GM06990 (cell line): ENCODE results near the gene SORL1.

Experiments
- DNase-seq: peaks from one replicate; pipeline ENCODE4 v3.0.0-alpha.2; 2011; ENCODE audit not compliant: insufficient read length; ENCODE audit errors: extremely low read depth
- H3K27me3 ChIP-seq: replicated peaks from 2 replicates; pipeline ENCODE4 v1.6.0; 2011; ENCODE audit warnings: low read length; ENCODE audit not compliant: control insufficient read depth, insufficient read depth
- H3K36me3 ChIP-seq: 2 replicates; pipeline ENCODE4 v1.5.1; 2011; ENCODE audit warnings: low read length; ENCODE audit not compliant: control insufficient read depth, insufficient read depth
- H3K4me3 ChIP-seq: replicated peaks from 2 replicates; pipeline ENCODE4 v1.5.1; 2011; ENCODE audit warnings: low read depth, mild to moderate bottlenecking, control low read depth, low read length
- TF ChIP-seq, protein P1 (sequence below): IDR thresholded peaks from 2 replicates; pipeline ENCODE4 v1.5.1; 2011; ENCODE audit warnings: low read length, control low read depth, mild to moderate bottlenecking, inconsistent platforms; ENCODE audit not compliant: insufficient read depth, poor library complexity, severe bottlenecking

SORL1 gene

DNA sequence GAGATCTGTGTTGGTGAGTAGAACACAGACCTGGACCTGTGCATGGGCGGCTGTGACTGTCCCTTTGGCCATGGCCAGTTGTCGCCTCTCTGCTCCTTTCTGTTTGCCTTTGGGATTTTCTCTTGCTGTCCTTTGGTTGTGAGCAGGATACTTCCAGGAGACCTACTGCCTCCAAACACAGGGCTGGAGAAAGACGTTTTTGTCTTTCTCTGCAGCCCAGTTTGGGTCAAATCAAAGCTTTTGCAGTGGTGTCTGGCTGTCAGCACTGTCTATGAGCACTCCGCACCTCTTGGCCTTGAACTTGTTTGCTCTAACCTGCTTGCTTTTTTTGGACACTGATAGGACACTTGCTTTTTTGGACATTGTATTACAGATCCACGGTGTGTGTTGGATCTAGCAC, 109.6 kb downstream of the SORL1 start:
- Histone ChIP-seq H3K4me3 (no peak overlapping the region), H3K36me3 (peaks cover 39% of the 10 kb centered on the region), H3K27me3 (no peaks in the 10 kb centered on the region)
- TF ChIP-seq, protein P1, sequence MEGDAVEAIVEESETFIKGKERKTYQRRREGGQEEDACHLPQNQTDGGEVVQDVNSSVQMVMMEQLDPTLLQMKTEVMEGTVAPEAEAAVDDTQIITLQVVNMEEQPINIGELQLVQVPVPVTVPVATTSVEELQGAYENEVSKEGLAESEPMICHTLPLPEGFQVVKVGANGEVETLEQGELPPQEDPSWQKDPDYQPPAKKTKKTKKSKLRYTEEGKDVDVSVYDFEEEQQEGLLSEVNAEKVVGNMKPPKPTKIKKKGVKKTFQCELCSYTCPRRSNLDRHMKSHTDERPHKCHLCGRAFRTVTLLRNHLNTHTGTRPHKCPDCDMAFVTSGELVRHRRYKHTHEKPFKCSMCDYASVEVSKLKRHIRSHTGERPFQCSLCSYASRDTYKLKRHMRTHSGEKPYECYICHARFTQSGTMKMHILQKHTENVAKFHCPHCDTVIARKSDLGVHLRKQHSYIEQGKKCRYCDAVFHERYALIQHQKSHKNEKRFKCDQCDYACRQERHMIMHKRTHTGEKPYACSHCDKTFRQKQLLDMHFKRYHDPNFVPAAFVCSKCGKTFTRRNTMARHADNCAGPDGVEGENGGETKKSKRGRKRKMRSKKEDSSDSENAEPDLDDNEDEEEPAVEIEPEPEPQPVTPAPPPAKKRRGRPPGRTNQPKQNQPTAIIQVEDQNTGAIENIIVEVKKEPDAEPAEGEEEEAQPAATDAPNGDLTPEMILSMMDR, result no peak
- DNase-seq, result no peak

DNA sequence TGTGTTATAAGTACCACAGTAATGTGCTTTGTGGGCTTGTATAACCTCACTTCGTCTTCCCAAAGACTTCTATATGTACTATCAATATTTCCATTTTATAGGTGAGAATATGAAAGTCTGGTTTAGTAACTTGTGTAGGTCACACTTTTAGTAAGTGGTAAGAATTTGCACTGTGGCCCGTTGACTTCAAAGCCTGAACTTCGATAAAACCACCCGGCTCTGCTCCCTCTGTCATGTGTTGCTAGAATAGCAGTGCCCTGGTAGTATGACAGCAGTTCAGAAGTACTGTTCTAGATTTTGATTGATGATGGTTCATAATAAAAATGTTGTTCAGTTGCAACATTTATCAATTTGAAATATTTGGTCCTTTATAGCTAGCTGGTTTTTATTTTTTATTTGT, 110.9 kb downstream of the SORL1 start:
- peaks cover 41% of the 10 kb centered on the region for H3K36me3 ChIP-seq
- H3K27me3 ChIP-seq, result no peaks in the 10 kb centered on the region
- TF ChIP-seq, protein P1, result no peak
- no peak for DNase-seq
- H3K4me3 ChIP-seq, result no peak overlapping the region

DNA sequence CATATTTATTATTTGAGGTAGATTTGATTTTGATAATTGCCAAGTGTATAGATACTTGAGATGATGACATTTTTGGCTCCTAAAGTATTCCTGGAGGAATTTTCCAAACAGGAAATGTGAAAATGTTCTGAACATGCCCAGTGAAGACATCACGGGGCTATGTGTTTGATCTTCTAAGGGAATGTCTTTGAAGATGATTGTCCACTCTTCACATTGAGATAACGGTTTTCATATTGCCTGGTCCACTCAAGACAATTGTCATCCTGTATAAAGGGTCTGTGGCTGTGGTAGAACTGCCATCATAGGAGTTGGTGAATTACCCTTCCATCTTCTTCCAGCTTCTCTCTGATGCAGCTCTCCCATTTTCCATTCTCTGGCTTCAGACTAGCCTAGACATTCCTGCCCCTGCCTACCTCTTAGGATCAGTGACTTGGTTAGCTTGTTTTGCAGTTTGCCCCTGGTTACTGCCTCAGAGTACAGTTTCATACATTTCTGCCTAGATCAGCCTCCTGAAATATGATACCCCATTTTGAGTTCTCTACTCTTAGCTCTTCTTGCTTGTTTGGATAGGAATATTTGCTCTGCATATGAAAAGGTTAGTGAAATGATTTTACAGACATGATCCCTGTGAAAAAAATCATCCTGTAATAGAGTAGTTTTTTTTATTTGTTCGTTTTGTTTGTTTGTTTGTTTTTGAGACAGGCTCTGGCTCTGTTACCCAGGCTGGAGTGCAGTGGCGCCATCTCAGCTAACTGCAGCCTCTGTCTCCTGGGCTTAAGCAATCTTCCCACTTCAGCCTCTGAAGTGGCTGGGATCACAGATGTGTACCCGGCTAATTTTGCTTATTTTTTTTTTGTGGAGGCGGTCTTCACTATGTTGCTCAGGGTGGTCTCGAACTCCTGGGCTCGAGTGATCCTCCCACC, 112.0 kb downstream of the SORL1 start:
- DNase-seq, result no peak
- Histone ChIP-seq H3K27me3 (no peaks in the 10 kb centered on the region), H3K36me3 (peaks cover 33% of the 10 kb centered on the region), H3K4me3 (no peak overlapping the region)
- TF ChIP-seq, protein P1, result no peak

DNA sequence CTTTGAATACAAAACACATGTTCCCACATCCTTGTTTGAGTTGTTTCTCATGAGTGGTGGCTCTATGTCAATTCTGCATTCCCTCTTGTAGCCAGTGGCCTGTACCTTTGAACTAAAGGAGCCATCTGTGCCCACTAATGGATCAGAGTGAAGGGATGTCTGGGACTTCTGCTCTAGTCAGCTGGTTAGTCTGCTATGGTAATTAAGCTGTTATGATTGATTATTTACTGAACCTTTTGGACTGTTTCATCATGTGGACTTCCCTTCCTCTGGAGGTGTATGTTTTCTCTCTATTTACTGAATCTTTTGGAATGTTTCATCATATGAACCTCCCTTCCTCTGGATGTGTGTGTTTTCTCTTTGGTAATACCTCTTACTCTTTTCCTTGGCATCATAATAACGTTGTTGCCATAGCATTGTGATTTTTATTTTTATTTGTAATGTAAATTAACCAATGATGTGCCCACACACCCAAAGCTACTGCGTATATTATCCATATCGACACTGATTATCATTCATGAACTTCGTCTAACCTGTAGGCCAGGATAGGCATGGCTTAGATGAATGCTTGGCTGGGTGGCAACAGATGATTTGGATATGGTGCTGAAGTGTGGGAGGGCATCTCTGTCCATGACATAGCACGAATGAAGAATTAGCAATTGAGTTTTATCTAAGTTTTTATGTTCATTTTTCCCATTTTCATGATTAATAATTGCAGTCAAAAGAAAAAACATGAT, 113.0 kb downstream of the SORL1 start:
- TF ChIP-seq, protein P1, result no peak
- Histone ChIP-seq H3K36me3 (peaks cover 26% of the 10 kb centered on the region), H3K4me3 (no peak overlapping the region), H3K27me3 (no peaks in the 10 kb centered on the region)
- DNase-seq, result no peak

DNA sequence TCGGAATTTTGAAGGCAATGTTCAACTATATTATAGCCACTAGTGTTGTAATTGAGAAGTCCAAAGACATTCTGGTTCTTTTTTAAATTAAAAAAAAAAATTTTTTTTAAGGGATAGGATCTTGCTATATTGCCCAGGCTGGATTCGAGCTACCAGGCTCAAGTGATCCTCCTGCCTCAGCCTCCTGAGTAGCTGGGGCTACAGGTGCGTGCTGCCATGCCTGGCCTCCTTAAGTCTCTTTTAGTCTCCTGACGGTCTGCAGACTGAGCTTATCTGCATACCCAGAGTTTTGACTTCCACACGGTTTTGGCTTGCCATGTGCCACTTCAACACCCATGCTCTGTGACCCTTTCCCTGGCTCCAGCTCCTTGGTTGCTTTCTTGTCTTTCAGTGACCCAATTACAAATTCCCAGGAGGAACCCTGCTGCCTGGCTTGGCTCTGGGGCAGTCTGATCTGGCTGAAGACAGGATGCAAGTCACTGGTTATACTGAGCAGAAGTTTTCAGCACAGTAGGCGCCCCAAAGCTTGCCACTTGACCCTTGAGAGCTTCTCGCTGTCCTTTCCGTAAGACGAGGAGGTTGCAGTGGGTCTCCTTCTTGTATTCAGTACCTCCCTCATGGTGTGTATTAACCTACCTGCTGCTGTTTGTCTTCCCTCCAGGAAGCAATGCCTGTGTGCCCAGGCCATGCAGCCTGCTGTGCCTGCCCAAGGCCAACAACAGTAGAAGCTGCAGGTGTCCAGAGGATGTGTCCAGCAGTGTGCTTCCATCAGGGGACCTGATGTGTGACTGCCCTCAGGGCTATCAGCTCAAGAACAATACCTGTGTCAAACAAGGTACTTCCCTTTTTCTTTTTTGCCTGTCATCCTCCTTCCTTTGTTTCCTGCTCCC, 114.4 kb downstream of the SORL1 start:
- TF ChIP-seq, protein P1, result no peak
- peaks cover 25% of the 10 kb centered on the region for H3K36me3 ChIP-seq
- no peak for DNase-seq
- no peak overlapping the region for H3K4me3 ChIP-seq
- H3K27me3 ChIP-seq, result no peaks in the 10 kb centered on the region
